ENCODE measurements around the gene OTUD6A.

- no peak for TF ChIP-seq POLR2AphosphoS5 (IDR thresholded peaks at IDR 0.05)
- no peak for TF ChIP-seq CTCF (IDR thresholded peaks at IDR 0.05)
- no peak for TF ChIP-seq POLR2A (IDR thresholded peaks at IDR 0.05)
Observed at GRCh38 chrX:70084592-70085240, 22.5 kb downstream of the OTUD6A start.

Data from stomach (tissue), 4 donors.